Neural progenitor cell (in vitro differentiated cells): ENCODE data around the gene APBB2.

Experiments used
- EZH2 ChIP-seq: fragments of 200-600 bp; sonication (generic); IDR thresholded peaks from 2 replicates; pipeline ENCODE4 v1.6.1; 2017; ENCODE audit warnings: antibody characterized with exemption, mild to moderate bottlenecking, moderate library complexity
- EZH2phosphoT487 ChIP-seq: fragments of 200-600 bp; sonication (generic); IDR thresholded peaks from 2 replicates; pipeline ENCODE4 v1.6.1; 2017; ENCODE audit warnings: antibody characterized with exemption
- TF ChIP-seq, protein P1 (sequence below): fragments of 200-600 bp; sonication (generic); IDR thresholded peaks from 2 replicates; pipeline ENCODE4 v1.5.1; 2017; ENCODE audit warnings: antibody characterized with exemption, mild to moderate bottlenecking

DNA sequence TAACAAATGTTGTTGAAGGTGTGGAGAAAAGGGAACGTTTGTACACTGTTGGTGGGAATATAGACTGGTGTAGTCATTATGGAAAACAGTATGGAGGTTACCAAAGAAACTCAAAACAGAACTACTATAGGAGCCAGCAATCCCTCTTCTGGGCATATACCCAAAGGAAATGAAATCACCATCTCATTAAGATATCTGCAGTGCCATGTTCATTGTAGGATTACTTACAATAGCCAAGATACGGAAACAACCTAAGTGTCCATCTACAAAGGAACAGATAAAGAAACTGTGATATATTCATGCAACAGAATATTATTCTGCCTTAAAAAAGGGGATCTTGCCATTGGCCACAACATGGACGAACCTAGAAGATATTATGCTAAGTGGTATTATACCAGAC lies 22.2 kb downstream of the APBB2 start:
- no peak for TF ChIP-seq EZH2phosphoT487
- TF ChIP-seq, protein P1, sequence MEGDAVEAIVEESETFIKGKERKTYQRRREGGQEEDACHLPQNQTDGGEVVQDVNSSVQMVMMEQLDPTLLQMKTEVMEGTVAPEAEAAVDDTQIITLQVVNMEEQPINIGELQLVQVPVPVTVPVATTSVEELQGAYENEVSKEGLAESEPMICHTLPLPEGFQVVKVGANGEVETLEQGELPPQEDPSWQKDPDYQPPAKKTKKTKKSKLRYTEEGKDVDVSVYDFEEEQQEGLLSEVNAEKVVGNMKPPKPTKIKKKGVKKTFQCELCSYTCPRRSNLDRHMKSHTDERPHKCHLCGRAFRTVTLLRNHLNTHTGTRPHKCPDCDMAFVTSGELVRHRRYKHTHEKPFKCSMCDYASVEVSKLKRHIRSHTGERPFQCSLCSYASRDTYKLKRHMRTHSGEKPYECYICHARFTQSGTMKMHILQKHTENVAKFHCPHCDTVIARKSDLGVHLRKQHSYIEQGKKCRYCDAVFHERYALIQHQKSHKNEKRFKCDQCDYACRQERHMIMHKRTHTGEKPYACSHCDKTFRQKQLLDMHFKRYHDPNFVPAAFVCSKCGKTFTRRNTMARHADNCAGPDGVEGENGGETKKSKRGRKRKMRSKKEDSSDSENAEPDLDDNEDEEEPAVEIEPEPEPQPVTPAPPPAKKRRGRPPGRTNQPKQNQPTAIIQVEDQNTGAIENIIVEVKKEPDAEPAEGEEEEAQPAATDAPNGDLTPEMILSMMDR = no peak
- TF ChIP-seq EZH2 = no peak
